Measurements from ENCODE around the gene MPP2.
"Not testable (repeated sequence)": the region's sequence is repeated elsewhere in the genome, so short reads cannot be mapped to it uniquely, and the experiment has no call there.

The MPP2 gene

DNA sequence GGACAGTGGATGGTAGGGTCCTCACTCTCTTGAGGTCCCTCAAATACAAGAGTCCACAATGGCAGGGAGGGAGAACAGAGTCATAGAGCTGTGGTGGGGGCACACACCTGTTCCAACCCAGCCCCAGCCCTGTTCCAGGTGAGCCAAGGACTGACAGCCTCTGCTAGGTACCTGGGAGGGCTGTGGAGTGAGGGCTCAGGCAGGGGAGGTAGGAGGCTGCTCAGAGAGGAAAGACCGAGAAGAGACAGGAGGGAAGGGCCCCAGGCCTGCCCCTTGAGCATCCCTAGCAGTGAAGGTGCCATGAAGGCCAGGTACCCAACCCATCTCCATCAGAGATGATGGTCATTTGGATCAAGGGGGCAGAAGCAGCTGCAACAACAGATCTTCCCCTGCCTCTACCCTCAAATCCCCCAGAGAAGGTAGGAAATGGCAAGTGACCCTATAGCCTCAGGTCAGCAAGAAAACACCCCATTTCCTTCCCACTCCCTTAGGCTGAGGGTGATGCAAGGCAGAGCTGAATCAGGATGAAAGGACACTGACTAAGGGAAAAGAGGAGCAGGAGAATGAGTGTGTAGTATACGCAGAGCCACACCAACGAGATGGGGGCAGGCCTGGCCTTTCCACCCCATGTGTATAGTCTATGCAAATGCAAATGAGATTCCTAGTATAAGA, 31.7 kb downstream of the MPP2 start:
- DNase-seq (ENCODE audit: low read depth in 2 of 2), result no peak

DNA sequence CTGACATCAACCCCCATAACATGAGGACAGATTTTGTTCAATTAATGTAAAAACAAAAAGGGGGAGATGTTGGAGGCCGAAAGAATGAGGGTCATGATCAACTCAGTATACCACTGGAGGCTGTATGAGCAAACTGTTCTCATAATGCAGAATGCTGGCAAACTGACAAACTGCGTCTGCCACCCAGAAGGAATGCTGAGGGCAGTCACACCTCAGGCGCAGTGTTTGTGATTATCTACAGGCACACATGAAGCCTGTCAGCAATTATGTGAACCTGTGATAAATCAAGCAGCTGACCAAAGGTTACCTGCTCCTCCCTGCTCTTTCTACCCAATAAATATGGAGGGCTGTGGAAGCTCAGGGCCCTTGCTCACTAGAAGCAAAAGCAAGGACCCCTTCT, 33.0 kb downstream of the MPP2 start:
- no peak for DNase-seq (ENCODE audit: low read depth in 2 of 2)

GRCh38 chr17:43873815-43874214, 33.5 kb downstream of the MPP2 start:
- no peak for DNase-seq (ENCODE audit: low read depth in 2 of 2)

GRCh38 chr17:43873091-43873490, 34.2 kb downstream of the MPP2 start:
- no peak for DNase-seq (ENCODE audit: low read depth in 2 of 2)

- DNase-seq (ENCODE audit: low read depth in 2 of 2), result no peak
Measured at GRCh38 chr17:43871946-43872690, 35.2 kb downstream of the MPP2 start.

DNA sequence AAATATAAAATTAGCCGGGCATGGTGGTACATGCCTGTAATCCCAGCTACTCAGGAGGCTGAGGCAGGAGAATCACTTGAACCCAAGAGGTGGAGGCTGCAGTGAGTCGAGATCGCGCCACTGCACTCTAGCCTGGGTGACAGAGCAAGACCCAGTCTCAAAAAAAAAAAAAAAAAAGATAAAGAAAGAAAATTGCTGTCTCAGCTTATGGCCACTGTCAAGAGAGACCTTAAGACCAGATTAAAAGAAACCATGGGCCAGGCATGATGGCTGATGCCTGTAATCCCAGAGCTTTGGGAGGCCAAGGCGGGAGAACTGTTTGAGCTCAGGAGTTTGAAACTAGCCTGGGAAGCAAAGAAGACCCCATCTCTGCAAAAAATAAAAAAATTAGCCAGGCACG, 38.3 kb downstream of the MPP2 start:
- not testable (repeated sequence) for DNase-seq (ENCODE audit: low read depth in 2 of 2)

DNA sequence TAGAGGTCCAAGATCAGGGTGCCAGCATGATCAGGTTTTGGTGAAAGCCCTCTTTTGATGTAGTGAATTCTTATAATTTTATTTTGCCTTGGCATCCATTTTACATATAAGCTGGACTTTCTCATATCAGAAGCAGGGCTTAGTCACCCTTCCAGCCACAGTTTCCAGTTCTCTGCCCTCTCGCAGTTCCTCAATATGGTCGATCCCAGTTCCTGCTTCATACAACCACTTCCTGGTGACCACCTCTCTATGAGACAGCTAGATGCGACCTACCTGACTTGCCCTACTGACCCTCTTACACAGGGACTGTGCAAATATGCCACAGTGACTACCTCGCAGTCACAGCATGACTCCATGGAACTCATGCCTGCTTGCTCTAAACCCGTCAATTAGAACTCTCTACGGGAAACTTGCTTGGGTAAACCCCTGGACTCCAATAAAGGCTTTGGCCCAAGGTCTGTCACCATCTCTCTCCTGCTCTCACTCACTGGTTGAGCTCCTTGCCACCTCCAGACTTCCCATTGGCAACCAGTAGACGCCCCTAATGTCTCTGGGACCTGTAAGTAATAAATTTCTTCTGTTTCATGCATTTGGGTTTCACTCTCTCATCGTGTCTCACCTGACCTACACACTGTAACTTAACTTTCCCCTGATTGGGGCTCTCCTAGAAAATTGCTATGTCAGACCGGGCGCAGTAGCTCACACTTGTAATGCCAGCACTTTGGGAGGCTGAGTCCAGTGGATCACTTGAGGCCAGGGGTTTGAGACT, 38.9 kb downstream of the MPP2 start:
- DNase-seq (ENCODE audit: low read depth in 2 of 2), result no peak

GRCh38 chr17:43864161-43864984, 43.0 kb downstream of the MPP2 start:
- DNase-seq (ENCODE audit: low read depth in 2 of 2), result no peak

GRCh38 chr17:43861960-43862359, 45.4 kb downstream of the MPP2 start:
- no peak for DNase-seq (ENCODE audit: low read depth in 2 of 2)

DNA sequence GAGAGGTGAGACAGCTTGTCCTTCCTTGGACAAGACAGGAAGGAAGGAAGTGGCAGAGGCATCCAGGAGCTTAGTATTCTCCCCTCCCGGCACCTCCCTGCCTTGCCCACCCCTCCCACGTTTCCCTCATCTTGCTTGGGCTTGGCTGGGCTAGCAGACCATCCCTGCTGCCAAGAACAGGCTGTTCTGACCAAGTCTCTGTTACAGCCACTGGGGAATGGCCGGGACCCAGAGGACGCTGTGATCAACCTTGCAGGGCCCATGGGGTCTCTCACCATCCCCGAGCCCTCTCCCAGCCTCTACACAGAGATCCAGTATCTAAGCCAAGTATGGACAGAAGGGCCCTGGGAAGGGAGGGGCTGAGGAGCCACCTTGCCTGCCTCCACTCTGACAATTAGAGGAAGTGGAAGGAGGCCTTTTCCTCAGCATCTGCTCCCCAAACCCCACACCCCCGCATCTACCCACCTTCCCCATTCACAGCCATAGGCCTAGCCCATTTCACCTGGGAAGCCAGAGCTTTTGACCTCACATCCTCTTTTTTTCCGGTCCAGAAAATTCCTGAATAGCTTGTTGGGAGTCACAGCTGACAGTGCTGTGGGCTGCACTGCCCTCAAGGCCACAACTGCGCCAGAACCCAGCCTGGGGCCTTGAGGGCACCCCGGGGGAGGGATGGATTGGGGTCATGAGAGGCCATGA, 46.3 kb downstream of the MPP2 start:
- DNase-seq (ENCODE audit: low read depth in 2 of 2), result no peak

DNA sequence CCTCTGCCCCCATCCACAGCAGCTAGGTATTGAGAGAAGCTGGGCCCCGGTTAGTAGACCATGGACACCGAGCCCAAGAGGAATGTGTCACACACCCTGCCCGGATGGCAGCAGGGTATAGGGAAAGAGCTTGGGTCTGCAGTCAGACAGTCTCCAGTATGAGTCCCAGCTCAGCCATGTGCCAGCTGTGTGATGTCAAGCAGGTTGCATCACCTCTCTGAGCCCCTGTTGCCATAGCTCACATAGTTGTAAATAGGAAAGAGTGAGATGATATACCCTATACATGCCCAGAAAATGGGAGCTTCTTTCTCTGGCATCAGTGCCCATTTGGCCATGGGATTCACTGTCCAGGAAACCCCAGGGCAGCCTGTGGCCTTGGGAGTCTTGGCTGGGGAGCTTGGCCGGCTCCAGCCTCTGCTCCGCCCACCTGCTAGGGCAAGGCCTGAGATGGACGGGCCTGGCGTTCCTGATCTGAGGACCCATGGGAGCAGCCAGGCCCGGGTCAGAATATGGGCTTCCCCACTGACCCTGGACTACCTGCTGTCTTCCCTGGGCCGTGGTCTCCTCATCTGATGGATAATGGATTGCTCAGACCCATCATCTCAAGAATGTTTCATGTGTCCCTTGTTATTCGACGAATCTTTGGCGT, 47.1 kb downstream of the MPP2 start:
- DNase-seq (ENCODE audit: low read depth in 2 of 2), result no peak

GRCh38 chr17:43857957-43858600, 49.3 kb downstream of the MPP2 start:
- no peak for DNase-seq (ENCODE audit: low read depth in 2 of 2)

- no peak for DNase-seq (ENCODE audit: low read depth in 2 of 2)
Measured at GRCh38 chr17:43857141-43857540, 50.2 kb downstream of the MPP2 start.

DNA sequence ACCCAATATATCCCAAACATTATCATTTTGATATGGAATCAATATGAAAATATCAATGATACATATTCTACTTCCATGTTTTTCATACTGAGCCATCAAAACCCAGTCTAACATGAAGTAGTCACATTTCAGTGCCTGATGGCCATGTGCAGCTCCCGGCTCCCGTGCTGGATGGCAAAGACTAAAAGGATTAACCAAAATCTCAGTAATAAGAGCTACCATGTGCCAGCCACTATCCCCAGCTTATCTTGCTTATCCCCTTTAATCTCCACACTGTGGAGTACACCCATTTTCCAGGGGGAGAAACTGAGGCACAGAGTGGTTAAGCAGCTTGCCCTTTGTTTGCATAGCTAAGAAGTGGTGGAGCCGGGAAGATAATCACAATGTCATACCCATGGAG, 51.2 kb downstream of the MPP2 start:
- DNase-seq (ENCODE audit: low read depth in 2 of 2), result no peak

DNA sequence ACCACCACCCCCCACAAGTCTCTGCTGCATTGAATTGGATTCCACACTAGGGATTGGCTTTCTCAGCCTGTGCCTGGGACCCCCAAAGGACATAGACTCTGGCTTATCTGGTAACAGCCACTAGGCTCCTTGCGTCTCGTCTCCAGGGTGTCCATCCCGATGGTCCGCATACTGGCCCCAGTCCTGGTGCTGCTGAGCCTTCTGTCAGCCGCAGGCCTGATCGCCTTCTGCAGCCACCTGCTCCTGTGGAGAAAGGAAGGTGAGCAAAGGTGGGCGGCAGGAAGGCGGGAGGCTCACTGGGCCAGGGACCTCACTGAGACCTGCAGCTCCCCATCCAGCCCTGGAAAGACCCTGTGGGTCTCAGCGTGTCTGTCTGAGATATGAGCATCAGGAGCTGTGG, 52.3 kb downstream of the MPP2 start:
- DNase-seq (ENCODE audit: low read depth in 2 of 2), result no peak

DNA sequence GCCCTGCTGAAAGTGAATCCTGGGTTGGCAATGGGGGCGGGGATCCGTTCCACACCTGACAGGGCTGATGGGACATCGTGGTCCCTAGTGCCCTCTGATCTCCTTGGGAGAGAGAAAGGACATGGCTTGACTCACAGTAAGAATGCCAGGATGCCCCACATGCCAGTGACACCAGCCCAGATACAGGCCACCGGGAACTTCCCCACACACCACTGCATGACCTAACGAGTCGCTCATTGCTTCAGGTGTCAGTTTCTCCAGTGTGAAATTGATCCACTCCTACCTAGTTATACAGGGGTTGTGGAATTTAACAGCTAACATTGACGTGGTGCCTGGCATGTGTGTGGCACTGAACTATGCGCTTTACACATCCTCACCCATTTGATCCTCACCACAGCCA, 52.8 kb downstream of the MPP2 start:
- DNase-seq (ENCODE audit: low read depth in 2 of 2), result no peak

GRCh38 chr17:43853546-43853945, 53.8 kb downstream of the MPP2 start:
- DNase-seq (ENCODE audit: low read depth in 2 of 2), result no peak

GRCh38 chr17:43852571-43852970, 54.8 kb downstream of the MPP2 start:
- DNase-seq (ENCODE audit: low read depth in 2 of 2), result no peak

GRCh38 chr17:43849116-43849515, 58.2 kb downstream of the MPP2 start:
- no peak for DNase-seq (ENCODE audit: low read depth in 2 of 2)

- DNase-seq (ENCODE audit: low read depth in 2 of 2), result no peak
Measured at GRCh38 chr17:43848601-43849000, 58.7 kb downstream of the MPP2 start.

Data from stimulated activated CD8-positive, alpha-beta memory T cell treated with anti-CD3 and anti-CD28 coated beads, Interleukin-15, amount 100 ng/mL, for 4 hours (primary cell).